ENCODE measurements around the gene SUMF2. TPM values are rescaled to one million over a fixed set of nuclear protein-coding genes. Genes with fewer than 3 reads are reported as not detected.
"Not testable (repeated sequence)": the region's sequence is repeated elsewhere in the genome, so short reads cannot be mapped to it uniquely, and the experiment has no call there.

Gene SUMF2
- total RNA-seq, 1 donor from 2014 or later = 87.8 TPM

GRCh38 chr7:56046721-56047445 is 17.2 kb upstream of the SUMF2 start:
- H4K20me1 ChIP-seq (ENCODE audit: insufficient read depth, low read length) = no peaks in the 10 kb centered on the region
- peaks cover 20% of the 10 kb centered on the region for H3K79me2 ChIP-seq (ENCODE audit: insufficient read depth, low read length)
- peaks cover 12% of the 10 kb centered on the region for H3K4me1 ChIP-seq (ENCODE audit: insufficient read depth, low read length)
- H3K4me2 ChIP-seq (ENCODE audit: low read length) = peak overlapping the region; percentile 51
- H3K9me3 Mint-ChIP-seq (ENCODE audit: unreplicated experiment) = no peaks in the 10 kb centered on the region
- H3K27ac ChIP-seq (ENCODE audit: low read depth, low read length) = peak overlapping the region; percentile 68
- TF ChIP-seq EZH2 (IDR thresholded peaks at IDR 0.05; ENCODE audit: insufficient read depth, low read length) = no peak
- TF ChIP-seq CTCF (IDR thresholded peaks at IDR 0.05; ENCODE audit: insufficient read depth, low read depth, low read length) = no peak
- H3K36me3 Mint-ChIP-seq (ENCODE audit: low read depth, unreplicated experiment) = no peaks in the 10 kb centered on the region
- DNase-seq (ENCODE audit: low read depth) = peak; percentile 95
- no peak overlapping the region for H3K4me3 ChIP-seq (ENCODE audit: insufficient read depth, low read depth, low read length)
- no peaks in the 10 kb centered on the region for H3K27me3 ChIP-seq (ENCODE audit: insufficient read depth, low read length)
- no peaks in the 10 kb centered on the region for H3K27me3 Mint-ChIP-seq (ENCODE audit: low read depth, unreplicated experiment)
- H3K4me1 Mint-ChIP-seq (ENCODE audit: low read depth, unreplicated experiment) = peaks cover 12% of the 10 kb centered on the region
- no peaks in the 10 kb centered on the region for H3K9me3 ChIP-seq (ENCODE audit: insufficient read depth, low read depth, low read length)
- FAIRE-seq = no peak
- no peaks in the 10 kb centered on the region for H3K36me3 ChIP-seq (ENCODE audit: insufficient read depth, low read length)
- peak overlapping the region; percentile 55 for H3K27ac Mint-ChIP-seq (ENCODE audit: unreplicated experiment)
- peak overlapping the region; percentile 55 for H3K9ac ChIP-seq (ENCODE audit: low read length)
- H3K4me3 Mint-ChIP-seq (ENCODE audit: unreplicated experiment) = no peak overlapping the region
- H2AFZ ChIP-seq (ENCODE audit: low read depth, low read length) = peak overlapping the region; percentile 37

GRCh38 chr7:56047446-56048116 is 16.5 kb upstream of the SUMF2 start:
- not testable (repeated sequence) for FAIRE-seq; H2AFZ ChIP-seq (ENCODE audit: low read depth, low read length); H3K27me3 ChIP-seq (ENCODE audit: insufficient read depth, low read length); H4K20me1 ChIP-seq (ENCODE audit: insufficient read depth, low read length); H3K9me3 Mint-ChIP-seq (ENCODE audit: unreplicated experiment); H3K4me3 Mint-ChIP-seq (ENCODE audit: unreplicated experiment); H3K27ac Mint-ChIP-seq (ENCODE audit: unreplicated experiment); H3K4me3 ChIP-seq (ENCODE audit: insufficient read depth, low read depth, low read length); H3K36me3 ChIP-seq (ENCODE audit: insufficient read depth, low read length); H3K27me3 Mint-ChIP-seq (ENCODE audit: low read depth, unreplicated experiment); DNase-seq (ENCODE audit: low read depth); H3K9me3 ChIP-seq (ENCODE audit: insufficient read depth, low read depth, low read length); H3K9ac ChIP-seq (ENCODE audit: low read length); H3K36me3 Mint-ChIP-seq (ENCODE audit: low read depth, unreplicated experiment)
- H3K27ac ChIP-seq (ENCODE audit: low read depth, low read length) = peak overlapping the region; percentile 68
- H3K4me1 Mint-ChIP-seq (ENCODE audit: low read depth, unreplicated experiment) = peaks cover 12% of the 10 kb centered on the region
- H3K4me2 ChIP-seq (ENCODE audit: low read length) = peak overlapping the region; percentile 51
- peaks cover 27% of the 10 kb centered on the region for H3K79me2 ChIP-seq (ENCODE audit: insufficient read depth, low read length)
- H3K4me1 ChIP-seq (ENCODE audit: insufficient read depth, low read length) = peaks cover 12% of the 10 kb centered on the region

- H3K9me3 ChIP-seq (ENCODE audit: insufficient read depth, low read depth, low read length) = no peaks in the 10 kb centered on the region
- peaks cover 18% of the 10 kb centered on the region for H3K4me1 ChIP-seq (ENCODE audit: insufficient read depth, low read length)
- H3K9ac ChIP-seq (ENCODE audit: low read length) = no peak overlapping the region
- H3K4me3 ChIP-seq (ENCODE audit: insufficient read depth, low read depth, low read length) = no peak overlapping the region
- peaks cover 3% of the 10 kb centered on the region for H3K36me3 ChIP-seq (ENCODE audit: insufficient read depth, low read length)
- peaks cover 2% of the 10 kb centered on the region for H3K36me3 Mint-ChIP-seq (ENCODE audit: low read depth, unreplicated experiment)
- H3K27ac Mint-ChIP-seq (ENCODE audit: unreplicated experiment) = peak overlapping the region; percentile 37
- no peak overlapping the region for H2AFZ ChIP-seq (ENCODE audit: low read depth, low read length)
- H3K79me2 ChIP-seq (ENCODE audit: insufficient read depth, low read length) = peaks cover 33% of the 10 kb centered on the region
- H3K27ac ChIP-seq (ENCODE audit: low read depth, low read length) = no peak overlapping the region
- H3K4me3 Mint-ChIP-seq (ENCODE audit: unreplicated experiment) = no peak overlapping the region
- H3K4me2 ChIP-seq (ENCODE audit: low read length) = no peak overlapping the region
- DNase-seq (ENCODE audit: low read depth) (no peak), FAIRE-seq (no peak)
- no peaks in the 10 kb centered on the region for H3K27me3 Mint-ChIP-seq (ENCODE audit: low read depth, unreplicated experiment)
- H3K27me3 ChIP-seq (ENCODE audit: insufficient read depth, low read length) = no peaks in the 10 kb centered on the region
- no peak for TF ChIP-seq CTCF (IDR thresholded peaks at IDR 0.05; ENCODE audit: insufficient read depth, low read depth, low read length)
- TF ChIP-seq EZH2 (IDR thresholded peaks at IDR 0.05; ENCODE audit: insufficient read depth, low read length) = no peak
- no peaks in the 10 kb centered on the region for H3K9me3 Mint-ChIP-seq (ENCODE audit: unreplicated experiment)
- H3K4me1 Mint-ChIP-seq (ENCODE audit: low read depth, unreplicated experiment) = peaks cover 17% of the 10 kb centered on the region
- H4K20me1 ChIP-seq (ENCODE audit: insufficient read depth, low read length) = peaks cover 10% of the 10 kb centered on the region
Measured at GRCh38 chr7:56048245-56048644, 15.8 kb upstream of the SUMF2 start.

- Mint-ChIP-seq H3K4me3 (ENCODE audit: unreplicated experiment) (peak overlapping the region; percentile 14), H3K4me1 (ENCODE audit: low read depth, unreplicated experiment) (peaks cover 21% of the 10 kb centered on the region), H3K27ac (ENCODE audit: unreplicated experiment) (peak overlapping the region; percentile 7)
- Histone ChIP-seq H3K4me1 (ENCODE audit: insufficient read depth, low read length) (peaks cover 21% of the 10 kb centered on the region), H3K79me2 (ENCODE audit: insufficient read depth, low read length) (peaks cover 39% of the 10 kb centered on the region), H4K20me1 (ENCODE audit: insufficient read depth, low read length) (peaks cover 14% of the 10 kb centered on the region)
- not testable (repeated sequence) for H3K9me3 ChIP-seq (ENCODE audit: insufficient read depth, low read depth, low read length); FAIRE-seq; H3K9ac ChIP-seq (ENCODE audit: low read length); DNase-seq (ENCODE audit: low read depth); H3K27me3 ChIP-seq (ENCODE audit: insufficient read depth, low read length); H3K27me3 Mint-ChIP-seq (ENCODE audit: low read depth, unreplicated experiment); H3K36me3 ChIP-seq (ENCODE audit: insufficient read depth, low read length); H2AFZ ChIP-seq (ENCODE audit: low read depth, low read length); H3K27ac ChIP-seq (ENCODE audit: low read depth, low read length); H3K4me2 ChIP-seq (ENCODE audit: low read length); H3K9me3 Mint-ChIP-seq (ENCODE audit: unreplicated experiment); H3K4me3 ChIP-seq (ENCODE audit: insufficient read depth, low read depth, low read length); H3K36me3 Mint-ChIP-seq (ENCODE audit: low read depth, unreplicated experiment)
Measured at GRCh38 chr7:56048763-56049162, 15.3 kb upstream of the SUMF2 start.
